Measurements from ENCODE around the gene MRPS21.

DNA sequence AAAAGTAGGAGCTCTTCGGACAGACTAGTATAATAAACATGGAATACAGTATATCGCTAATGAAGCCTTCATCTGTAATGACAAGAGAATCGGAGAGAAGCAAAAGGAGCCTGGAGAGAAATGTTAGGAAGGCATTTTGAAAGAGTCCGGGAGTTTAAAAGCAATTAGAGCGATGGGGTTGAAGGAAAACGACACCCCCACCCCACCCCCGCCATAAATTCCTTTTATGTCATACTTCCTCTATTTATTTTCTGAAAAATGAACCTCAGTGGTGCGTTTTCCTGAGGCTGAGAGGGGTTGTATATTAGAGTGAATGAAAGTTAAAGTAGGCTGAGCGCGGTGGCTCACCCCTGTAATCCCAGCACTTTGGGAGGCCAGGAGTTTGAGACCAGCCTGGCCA, 24.2 kb upstream of the MRPS21 start:
- TF ChIP-seq, protein P1, sequence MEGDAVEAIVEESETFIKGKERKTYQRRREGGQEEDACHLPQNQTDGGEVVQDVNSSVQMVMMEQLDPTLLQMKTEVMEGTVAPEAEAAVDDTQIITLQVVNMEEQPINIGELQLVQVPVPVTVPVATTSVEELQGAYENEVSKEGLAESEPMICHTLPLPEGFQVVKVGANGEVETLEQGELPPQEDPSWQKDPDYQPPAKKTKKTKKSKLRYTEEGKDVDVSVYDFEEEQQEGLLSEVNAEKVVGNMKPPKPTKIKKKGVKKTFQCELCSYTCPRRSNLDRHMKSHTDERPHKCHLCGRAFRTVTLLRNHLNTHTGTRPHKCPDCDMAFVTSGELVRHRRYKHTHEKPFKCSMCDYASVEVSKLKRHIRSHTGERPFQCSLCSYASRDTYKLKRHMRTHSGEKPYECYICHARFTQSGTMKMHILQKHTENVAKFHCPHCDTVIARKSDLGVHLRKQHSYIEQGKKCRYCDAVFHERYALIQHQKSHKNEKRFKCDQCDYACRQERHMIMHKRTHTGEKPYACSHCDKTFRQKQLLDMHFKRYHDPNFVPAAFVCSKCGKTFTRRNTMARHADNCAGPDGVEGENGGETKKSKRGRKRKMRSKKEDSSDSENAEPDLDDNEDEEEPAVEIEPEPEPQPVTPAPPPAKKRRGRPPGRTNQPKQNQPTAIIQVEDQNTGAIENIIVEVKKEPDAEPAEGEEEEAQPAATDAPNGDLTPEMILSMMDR (IDR thresholded peaks at IDR 0.05; ENCODE audit: control extremely low read depth in 1 of 3, insufficient read depth in 1 of 3, low read depth in 1 of 3, low read length in 3 of 3) = no peak
- no peak for TF ChIP-seq BCL11A (IDR thresholded peaks at IDR 0.05; ENCODE audit: low read depth in 2 of 2, low read length in 2 of 2)

Measured in H1 (cell line).